Nephron (organoid): ENCODE data around the gene ITGB5.
"Not testable (repeated sequence)": the region's sequence is repeated elsewhere in the genome, so short reads cannot be mapped to it uniquely, and the experiment has no call there.

Source experiments
- H3K27ac Mint-ChIP-seq, 3 experiments: 2 replicates each; pipeline ENCODE4 v1.8.0; 2020; ENCODE audit warnings: mixed read lengths in 3 of 3, mild to moderate bottlenecking in 2 of 3, moderate library complexity in 1 of 3
- H3K27me3 Mint-ChIP-seq: 2 replicates; pipeline ENCODE4 v1.8.0; 2021; ENCODE audit warnings: low read depth, mild to moderate bottlenecking, moderate library complexity, mixed read lengths
- H3K36me3 Mint-ChIP-seq: 2 replicates; pipeline ENCODE4 v1.8.0; 2020; ENCODE audit warnings: low read depth, mixed read lengths
- H3K4me1 Mint-ChIP-seq: 2 replicates; pipeline ENCODE4 v1.8.0; 2020; ENCODE audit warnings: mixed read lengths
- H3K4me3 Mint-ChIP-seq, 3 experiments: 2 replicates each; pipeline ENCODE4 v1.8.0; 2020; ENCODE audit warnings: mild to moderate bottlenecking in 3 of 3, mixed read lengths in 3 of 3, moderate library complexity in 2 of 3
- H3K9me3 Mint-ChIP-seq: 2 replicates; pipeline ENCODE4 v1.8.0; 2020; ENCODE audit warnings: mixed read lengths
- TF ChIP-seq, protein P1 (sequence below), 3 experiments: fragments of 200-600 bp; sonication (generic); IDR thresholded peaks; one replicate each; pipeline ENCODE4 v1.5.0; 2021; ENCODE audit warnings: antibody characterized with exemption in 3 of 3; ENCODE audit not compliant: unreplicated experiment in 3 of 3

Gene ITGB5

DNA sequence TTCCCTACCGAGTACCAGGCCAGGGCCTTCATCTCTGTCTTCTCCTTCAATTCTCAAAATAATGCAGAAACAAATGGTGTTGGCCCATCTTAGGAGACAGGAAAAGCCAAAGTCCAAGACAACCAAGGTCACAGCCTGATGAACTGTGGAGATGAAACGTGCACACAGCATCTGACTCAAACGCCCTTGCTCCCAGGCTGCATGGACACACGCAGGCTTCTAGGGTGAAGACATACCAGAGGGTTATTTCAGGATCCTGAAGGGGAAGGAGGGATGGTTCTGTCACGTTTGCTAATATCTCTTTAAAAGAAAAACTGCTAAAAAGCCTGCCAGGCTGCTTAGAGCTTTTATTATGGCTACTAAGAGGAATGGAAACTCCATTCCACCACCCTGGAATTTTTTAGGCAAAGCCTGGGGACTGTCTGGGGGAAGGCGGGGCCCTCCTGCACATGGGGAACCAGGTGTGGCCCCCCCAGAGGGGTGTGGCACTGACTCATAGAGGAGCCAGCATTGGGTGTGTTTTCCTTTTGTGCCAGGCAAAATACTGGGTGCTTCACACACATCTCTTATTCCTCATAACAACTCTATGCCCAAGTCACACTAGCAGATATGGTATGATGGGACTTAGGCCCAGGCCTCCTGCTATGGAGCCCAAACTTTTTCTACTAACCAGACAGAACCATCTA lies 94.0 kb downstream of the ITGB5 start:
- TF ChIP-seq, protein P1, sequence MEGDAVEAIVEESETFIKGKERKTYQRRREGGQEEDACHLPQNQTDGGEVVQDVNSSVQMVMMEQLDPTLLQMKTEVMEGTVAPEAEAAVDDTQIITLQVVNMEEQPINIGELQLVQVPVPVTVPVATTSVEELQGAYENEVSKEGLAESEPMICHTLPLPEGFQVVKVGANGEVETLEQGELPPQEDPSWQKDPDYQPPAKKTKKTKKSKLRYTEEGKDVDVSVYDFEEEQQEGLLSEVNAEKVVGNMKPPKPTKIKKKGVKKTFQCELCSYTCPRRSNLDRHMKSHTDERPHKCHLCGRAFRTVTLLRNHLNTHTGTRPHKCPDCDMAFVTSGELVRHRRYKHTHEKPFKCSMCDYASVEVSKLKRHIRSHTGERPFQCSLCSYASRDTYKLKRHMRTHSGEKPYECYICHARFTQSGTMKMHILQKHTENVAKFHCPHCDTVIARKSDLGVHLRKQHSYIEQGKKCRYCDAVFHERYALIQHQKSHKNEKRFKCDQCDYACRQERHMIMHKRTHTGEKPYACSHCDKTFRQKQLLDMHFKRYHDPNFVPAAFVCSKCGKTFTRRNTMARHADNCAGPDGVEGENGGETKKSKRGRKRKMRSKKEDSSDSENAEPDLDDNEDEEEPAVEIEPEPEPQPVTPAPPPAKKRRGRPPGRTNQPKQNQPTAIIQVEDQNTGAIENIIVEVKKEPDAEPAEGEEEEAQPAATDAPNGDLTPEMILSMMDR (IDR thresholded peaks at IDR 0.05; ENCODE audit: unreplicated experiment in 3 of 3), result no peak
- peak overlapping the region in 2 of 3 experiments; percentile 48 to 74 for H3K27ac Mint-ChIP-seq
- H3K9me3 Mint-ChIP-seq, result no peaks in the 10 kb centered on the region
- H3K4me3 Mint-ChIP-seq, result no peak overlapping the region
- peaks cover 8% of the 10 kb centered on the region for H3K27me3 Mint-ChIP-seq
- H3K4me1 Mint-ChIP-seq, result peaks cover 39% of the 10 kb centered on the region
- peaks cover 9% of the 10 kb centered on the region for H3K36me3 Mint-ChIP-seq

DNA sequence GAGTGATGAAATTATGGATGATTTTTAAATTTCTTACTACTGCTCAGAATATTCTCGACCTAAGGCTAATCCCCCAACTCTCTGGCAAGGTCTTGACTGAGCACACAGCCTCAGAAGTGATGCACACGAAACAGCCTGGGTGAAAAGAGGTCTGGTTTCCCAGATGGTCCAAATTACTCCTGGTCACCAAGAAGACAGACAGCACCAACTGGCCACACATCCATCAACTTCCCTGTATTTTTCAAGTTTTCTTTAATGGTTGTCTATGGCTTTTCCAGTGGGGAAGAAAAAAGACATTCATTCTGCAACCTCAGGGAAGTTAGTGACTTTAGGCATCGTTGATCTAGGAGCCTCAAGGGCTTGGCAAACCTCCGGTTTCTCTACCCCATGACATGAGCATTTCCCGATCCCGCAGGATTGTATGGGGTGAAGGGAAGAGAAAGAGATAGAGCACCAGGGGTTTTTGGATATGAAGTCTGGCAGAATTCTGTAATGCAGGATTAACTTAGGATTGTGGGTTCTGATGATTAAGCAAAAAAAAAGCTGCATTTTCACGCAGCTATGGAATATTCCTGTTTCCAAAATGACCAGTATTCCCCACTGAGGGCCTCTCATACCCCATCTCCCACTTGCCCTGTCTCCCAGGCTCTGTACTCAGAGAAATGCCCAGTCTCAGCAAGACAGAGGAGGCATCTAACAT lies 94.7 kb downstream of the ITGB5 start:
- Mint-ChIP-seq H3K4me3 (no peak overlapping the region), H3K9me3 (no peaks in the 10 kb centered on the region), H3K27ac (peak overlapping the region; percentile 69 to 79 (median 74)), H3K36me3 (peaks cover 9% of the 10 kb centered on the region), H3K4me1 (peaks cover 42% of the 10 kb centered on the region), H3K27me3 (peaks cover 8% of the 10 kb centered on the region)
- TF ChIP-seq, protein P1 (IDR thresholded peaks at IDR 0.05; ENCODE audit: unreplicated experiment in 3 of 3), result no peak

DNA sequence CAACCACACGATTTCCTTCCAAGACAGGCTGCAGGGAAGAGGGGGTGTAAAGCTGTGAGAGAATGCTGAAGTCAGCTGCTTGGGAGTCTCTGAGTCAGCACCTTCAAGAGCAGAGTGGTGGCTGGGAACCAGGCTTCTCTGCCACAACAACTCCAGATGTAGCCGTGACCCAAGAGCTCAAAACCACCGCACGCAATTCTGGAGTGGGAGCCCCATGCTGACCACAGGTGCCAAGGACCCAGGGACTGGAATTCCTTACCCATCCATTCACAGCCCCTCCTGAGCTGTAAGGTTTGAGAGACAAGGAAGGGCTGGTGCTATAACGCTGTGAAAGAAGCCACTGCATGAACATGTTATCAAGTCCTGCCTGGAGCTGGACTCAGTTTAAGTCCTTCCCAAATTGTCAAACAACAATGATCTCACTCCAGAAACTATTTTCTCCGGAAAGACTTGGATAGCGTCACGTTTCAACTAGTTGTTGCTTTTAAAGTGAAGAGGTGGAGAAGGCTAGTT lies 95.5 kb downstream of the ITGB5 start:
- H3K4me1 Mint-ChIP-seq, result peaks cover 49% of the 10 kb centered on the region
- peaks cover 8% of the 10 kb centered on the region for H3K27me3 Mint-ChIP-seq
- no peaks in the 10 kb centered on the region for H3K9me3 Mint-ChIP-seq
- H3K36me3 Mint-ChIP-seq, result peaks cover 9% of the 10 kb centered on the region
- TF ChIP-seq, protein P1 (IDR thresholded peaks at IDR 0.05; ENCODE audit: unreplicated experiment in 3 of 3), result no peak
- peak overlapping the region; percentile 69 to 79 (median 74) for H3K27ac Mint-ChIP-seq
- H3K4me3 Mint-ChIP-seq, result no peak overlapping the region

DNA sequence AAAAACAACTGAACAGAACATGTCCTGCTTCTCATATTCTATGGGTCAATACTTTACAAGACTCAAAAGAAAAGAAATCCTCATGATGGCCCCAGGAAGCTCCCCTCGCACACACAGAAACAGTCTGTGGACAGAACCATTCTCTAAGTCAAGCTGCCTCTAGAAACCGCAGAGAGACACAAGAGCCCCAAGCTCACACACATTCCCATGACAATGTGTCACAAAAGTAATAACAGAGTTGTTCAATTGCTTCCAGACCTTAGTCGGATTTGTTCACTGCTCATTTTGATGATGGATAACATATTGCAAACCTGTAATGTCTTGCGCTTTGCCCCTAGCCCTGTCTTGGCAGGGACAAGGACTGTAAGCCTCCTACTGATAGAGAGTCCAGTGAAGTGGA lies 96.0 kb downstream of the ITGB5 start:
- H3K36me3 Mint-ChIP-seq, result peaks cover 9% of the 10 kb centered on the region
- H3K27me3 Mint-ChIP-seq, result peaks cover 8% of the 10 kb centered on the region
- peaks cover 54% of the 10 kb centered on the region for H3K4me1 Mint-ChIP-seq
- peak overlapping the region; percentile 69 to 79 (median 74) for H3K27ac Mint-ChIP-seq
- H3K4me3 Mint-ChIP-seq, result no peak overlapping the region
- H3K9me3 Mint-ChIP-seq, result no peaks in the 10 kb centered on the region
- TF ChIP-seq, protein P1 (IDR thresholded peaks at IDR 0.05; ENCODE audit: unreplicated experiment in 3 of 3), result no peak

DNA sequence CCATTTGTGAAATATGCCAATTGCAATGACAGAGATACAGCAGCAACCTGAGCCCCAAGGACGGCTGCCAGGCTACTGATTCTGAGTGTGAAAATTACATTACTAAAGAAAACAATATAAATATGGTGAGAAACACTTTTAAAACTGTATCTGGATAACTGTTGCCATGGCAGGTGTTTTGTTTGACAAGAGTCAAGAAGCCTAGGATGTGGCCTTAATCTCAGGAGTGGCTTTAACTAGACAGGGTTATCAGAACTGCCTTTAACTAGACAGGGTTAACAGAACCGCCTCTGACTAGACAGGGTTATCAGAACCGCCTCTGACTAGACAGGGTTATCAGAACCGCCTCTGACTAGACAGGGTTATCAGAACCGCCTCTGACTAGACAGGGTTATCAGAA lies 98.1 kb downstream of the ITGB5 start:
- H3K9me3 Mint-ChIP-seq, H3K27ac Mint-ChIP-seq, H3K36me3 Mint-ChIP-seq, H3K27me3 Mint-ChIP-seq, H3K4me3 Mint-ChIP-seq: not testable (repeated sequence)
- peaks cover 54% of the 10 kb centered on the region for H3K4me1 Mint-ChIP-seq

DNA sequence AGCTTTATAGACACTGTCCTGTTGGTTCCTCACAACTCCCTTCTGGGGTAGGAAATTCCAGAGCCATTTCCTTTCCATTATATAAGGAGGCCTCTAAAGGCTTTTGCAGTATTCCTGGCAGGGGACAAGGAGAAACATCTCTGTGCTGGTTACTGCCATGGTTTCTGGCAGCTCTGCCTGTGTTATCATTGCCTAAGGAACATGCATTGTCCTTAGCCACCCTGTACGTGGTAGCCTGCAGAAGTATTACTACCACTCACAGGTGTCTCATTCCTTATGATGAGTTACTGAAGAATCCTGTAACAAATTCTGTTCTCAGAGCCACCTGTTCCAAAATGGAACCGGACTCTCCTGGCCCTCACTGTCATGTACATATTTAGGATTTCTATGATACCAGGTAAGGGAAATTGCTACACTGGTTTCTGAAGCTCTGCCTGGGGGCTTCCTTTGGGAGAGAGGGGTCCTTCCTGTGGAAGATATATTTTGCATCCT lies 98.9 kb downstream of the ITGB5 start:
- Mint-ChIP-seq H3K27ac (peak overlapping the region in 2 of 3 experiments; percentile 9 to 37), H3K36me3 (peaks cover 5% of the 10 kb centered on the region), H3K4me3 (no peak overlapping the region), H3K9me3 (no peaks in the 10 kb centered on the region), H3K27me3 (peaks cover 4% of the 10 kb centered on the region), H3K4me1 (peaks cover 53% of the 10 kb centered on the region)
- TF ChIP-seq, protein P1 (IDR thresholded peaks at IDR 0.05; ENCODE audit: unreplicated experiment in 3 of 3), result no peak
